ENCODE results near the gene ASB18. TPM values are rescaled to one million over a fixed set of nuclear protein-coding genes. Genes with fewer than 3 reads are reported as not detected.

Gene ASB18
- total and polyA plus RNA-seq, 2 experiments from 2014 or later = not detected

DNA sequence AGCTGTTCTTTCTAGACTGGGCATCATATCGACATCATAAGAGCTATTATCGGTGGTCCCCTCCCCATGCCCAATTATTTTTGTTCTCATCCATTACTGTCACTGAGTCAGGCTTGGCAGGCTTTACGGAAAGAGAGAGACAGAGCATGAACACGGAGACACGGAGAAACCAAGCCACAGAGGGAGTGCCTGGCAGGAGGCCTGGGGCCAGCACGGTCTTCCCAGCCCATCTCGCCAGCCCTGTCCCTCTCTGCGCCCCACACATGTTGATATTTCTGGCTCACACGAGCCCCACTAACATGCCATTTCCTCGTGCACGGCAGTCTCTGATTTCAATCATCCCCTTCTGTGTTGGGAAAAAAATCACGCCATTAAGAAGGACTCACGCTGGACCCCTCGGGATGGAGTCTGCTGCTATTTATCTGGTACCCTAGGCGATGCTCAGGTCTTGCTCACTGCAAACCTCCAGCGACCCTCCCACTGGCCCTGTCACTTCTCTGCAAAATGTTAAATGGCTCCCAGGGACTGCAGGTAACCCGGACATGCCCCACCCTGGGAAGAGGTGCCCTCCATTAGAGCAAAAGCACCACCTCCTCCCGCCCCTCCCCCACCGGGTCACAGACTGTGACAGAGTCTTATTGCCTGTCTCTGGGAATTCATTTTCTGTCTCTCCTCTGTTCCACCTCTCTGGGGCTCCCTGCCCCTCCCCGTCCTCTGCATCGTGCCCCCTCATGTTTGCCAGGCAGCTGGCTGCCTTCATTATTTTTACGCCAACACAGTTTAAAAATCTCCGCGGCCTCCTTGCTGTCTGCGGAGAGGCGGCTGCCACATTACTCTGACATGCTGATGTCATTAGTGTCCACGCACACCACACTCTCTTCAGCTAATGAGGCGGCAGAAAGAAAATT is 55.9 kb downstream of the ASB18 start:
- no peaks in the 10 kb centered on the region for H3K79me2 ChIP-seq
- 86% methylated on average over 28 of the region's 28 CpGs for WGBS (ENCODE audit: low lambda C conversion rate, missing lambda C conversion rate)
- no peak overlapping the region for H2AFZ ChIP-seq
- no peak overlapping the region for H3K4me2 ChIP-seq
- H3K27ac ChIP-seq = no peak overlapping the region
- no peak for TF ChIP-seq CTCF (IDR thresholded peaks at IDR 0.05; ENCODE audit: poor library complexity)
- TF ChIP-seq EZH2 (IDR thresholded peaks at IDR 0.05; ENCODE audit: borderline replicate concordance) = no peak
- no peak for TF ChIP-seq EZH2phosphoT487 (IDR thresholded peaks at IDR 0.05; ENCODE audit: low read depth, severe bottlenecking, unreplicated experiment)
- no peak overlapping the region for H3K4me3 ChIP-seq
- H4K20me1 ChIP-seq (ENCODE audit: insufficient read depth, poor library complexity, severe bottlenecking) = no peaks in the 10 kb centered on the region
- H3K9me3 ChIP-seq (ENCODE audit: low read depth) = no peaks in the 10 kb centered on the region
- H3K4me1 ChIP-seq (ENCODE audit: insufficient read depth) = no peaks in the 10 kb centered on the region
- no peaks in the 10 kb centered on the region for H3K36me3 ChIP-seq (replicated peaks; ENCODE audit: insufficient read depth, low read depth)
- H3K27me3 ChIP-seq = no peaks in the 10 kb centered on the region
- H3K9me2 ChIP-seq (replicated peaks; ENCODE audit: insufficient read depth) = no peaks in the 10 kb centered on the region
- no peak for DNase-seq (ENCODE audit: low spot score)

GRCh38 chr2:236207472-236207871 is 56.7 kb downstream of the ASB18 start:
- no peaks in the 10 kb centered on the region for H3K27me3 ChIP-seq
- H4K20me1 ChIP-seq (ENCODE audit: insufficient read depth, poor library complexity, severe bottlenecking) = no peaks in the 10 kb centered on the region
- TF ChIP-seq EZH2phosphoT487 (IDR thresholded peaks at IDR 0.05; ENCODE audit: low read depth, severe bottlenecking, unreplicated experiment) = no peak
- TF ChIP-seq CTCF (IDR thresholded peaks at IDR 0.05; ENCODE audit: poor library complexity) = no peak
- TF ChIP-seq EZH2 (IDR thresholded peaks at IDR 0.05; ENCODE audit: borderline replicate concordance) = no peak
- H3K9me3 ChIP-seq (ENCODE audit: low read depth) = no peaks in the 10 kb centered on the region
- no peak overlapping the region for H2AFZ ChIP-seq
- no peak overlapping the region for H3K4me3 ChIP-seq
- H3K4me2 ChIP-seq = no peak overlapping the region
- 95% methylated on average over 11 of the region's 11 CpGs for WGBS (ENCODE audit: low lambda C conversion rate, missing lambda C conversion rate)
- no peaks in the 10 kb centered on the region for H3K4me1 ChIP-seq (ENCODE audit: insufficient read depth)
- H3K27ac ChIP-seq = no peak overlapping the region
- DNase-seq (ENCODE audit: low spot score) = no peak
- no peaks in the 10 kb centered on the region for H3K79me2 ChIP-seq
- no peaks in the 10 kb centered on the region for H3K36me3 ChIP-seq (replicated peaks; ENCODE audit: insufficient read depth, low read depth)
- H3K9me2 ChIP-seq (replicated peaks; ENCODE audit: insufficient read depth) = no peaks in the 10 kb centered on the region

- no peak for TF ChIP-seq EZH2phosphoT487 (IDR thresholded peaks at IDR 0.05; ENCODE audit: low read depth, severe bottlenecking, unreplicated experiment)
- TF ChIP-seq CTCF (IDR thresholded peaks at IDR 0.05; ENCODE audit: poor library complexity) = no peak
- no peak for TF ChIP-seq EZH2 (IDR thresholded peaks at IDR 0.05; ENCODE audit: borderline replicate concordance)
- Histone ChIP-seq H2AFZ (no peak overlapping the region), H3K9me2 (replicated peaks; ENCODE audit: insufficient read depth) (no peaks in the 10 kb centered on the region), H3K27me3 (no peaks in the 10 kb centered on the region), H3K4me1 (ENCODE audit: insufficient read depth) (no peaks in the 10 kb centered on the region), H3K9me3 (ENCODE audit: low read depth) (no peaks in the 10 kb centered on the region), H3K27ac (no peak overlapping the region), H3K79me2 (no peaks in the 10 kb centered on the region), H3K36me3 (replicated peaks; ENCODE audit: insufficient read depth, low read depth) (no peaks in the 10 kb centered on the region), H3K4me2 (no peak overlapping the region), H4K20me1 (ENCODE audit: insufficient read depth, poor library complexity, severe bottlenecking) (no peaks in the 10 kb centered on the region), H3K4me3 (no peak overlapping the region)
- WGBS (ENCODE audit: low lambda C conversion rate, missing lambda C conversion rate) = 88% methylated on average over 2 of the region's 2 CpGs
- no peak for DNase-seq (ENCODE audit: low spot score)
Observed at GRCh38 chr2:236205867-236206645, 58.1 kb downstream of the ASB18 start.
